T-helper 1 cell treated with Interleukin-12 subunit alpha and Interleukin-12 subunit beta and Interleukin-4 antibody, amounts not matched to agents 30 μg/mL and 1 μg/mL, for 36 hours (primary cell): ENCODE data around the gene FNDC3A.

ENCODE experiments used
- H3K27ac Mint-ChIP-seq: one replicate; pipeline ENCODE4 v1.8.0; 2021; ENCODE audit warnings: mild to moderate bottlenecking, mixed read lengths
- H3K27me3 Mint-ChIP-seq: one replicate; pipeline ENCODE4 v1.8.0; 2021; ENCODE audit warnings: low read depth, mixed read lengths
- H3K36me3 Mint-ChIP-seq: one replicate; pipeline ENCODE4 v1.8.0; 2021; ENCODE audit warnings: low read depth, mixed read lengths
- H3K4me1 Mint-ChIP-seq: one replicate; pipeline ENCODE4 v1.8.0; 2021; ENCODE audit warnings: low read depth, mixed read lengths
- H3K4me3 Mint-ChIP-seq: one replicate; pipeline ENCODE4 v1.8.0; 2021; ENCODE audit warnings: mild to moderate bottlenecking, moderate library complexity, mixed read lengths
- H3K9me3 Mint-ChIP-seq: one replicate; pipeline ENCODE4 v1.8.0; 2021; ENCODE audit warnings: mixed read lengths

Gene FNDC3A

DNA sequence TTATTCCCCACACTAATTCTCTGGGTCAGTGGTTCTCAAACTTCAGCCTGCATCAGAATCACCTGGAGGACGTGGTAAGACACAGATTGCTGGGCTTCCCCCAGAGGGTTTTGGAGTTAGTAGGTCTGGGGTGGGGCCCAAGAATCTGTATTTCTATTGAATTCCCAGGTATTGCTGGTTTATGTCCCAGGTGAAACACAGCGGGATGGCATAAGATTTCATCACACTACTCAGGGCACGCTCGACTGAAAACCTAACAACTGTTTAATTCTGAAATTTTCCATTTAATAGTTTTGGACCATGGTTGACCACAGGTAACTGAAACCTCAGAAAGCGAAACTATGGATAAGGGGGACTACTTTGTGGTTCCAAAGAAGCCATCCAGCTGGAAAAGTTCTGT lies 250.9 kb downstream of the FNDC3A start:
- Mint-ChIP-seq H3K27me3 (peaks cover 50% of the 10 kb centered on the region), H3K4me3 (no peak overlapping the region), H3K36me3 (no peaks in the 10 kb centered on the region), H3K9me3 (no peaks in the 10 kb centered on the region), H3K4me1 (no peaks in the 10 kb centered on the region), H3K27ac (no peak overlapping the region)

DNA sequence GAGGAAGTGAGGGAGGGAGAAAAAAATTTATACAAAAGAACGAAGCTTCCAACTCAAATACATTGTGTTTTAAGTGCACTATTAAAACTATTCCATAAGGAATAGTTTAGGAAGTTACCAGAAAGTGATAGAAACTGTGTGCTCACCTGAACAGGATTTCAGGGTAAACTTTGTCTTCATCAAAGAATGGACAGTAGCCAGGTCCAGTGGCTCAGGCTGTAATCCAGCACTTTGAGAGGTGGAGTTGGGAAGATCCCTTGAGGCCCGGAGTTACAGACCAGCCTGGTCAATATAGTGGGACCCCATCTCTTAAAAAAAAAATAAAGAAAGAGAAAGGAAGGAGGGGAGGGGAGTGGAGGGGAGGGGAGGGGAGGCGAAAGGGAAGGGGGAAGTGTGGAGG lies 259.0 kb downstream of the FNDC3A start:
- Mint-ChIP-seq H3K36me3 (no peaks in the 10 kb centered on the region), H3K27ac (no peak overlapping the region)

DNA sequence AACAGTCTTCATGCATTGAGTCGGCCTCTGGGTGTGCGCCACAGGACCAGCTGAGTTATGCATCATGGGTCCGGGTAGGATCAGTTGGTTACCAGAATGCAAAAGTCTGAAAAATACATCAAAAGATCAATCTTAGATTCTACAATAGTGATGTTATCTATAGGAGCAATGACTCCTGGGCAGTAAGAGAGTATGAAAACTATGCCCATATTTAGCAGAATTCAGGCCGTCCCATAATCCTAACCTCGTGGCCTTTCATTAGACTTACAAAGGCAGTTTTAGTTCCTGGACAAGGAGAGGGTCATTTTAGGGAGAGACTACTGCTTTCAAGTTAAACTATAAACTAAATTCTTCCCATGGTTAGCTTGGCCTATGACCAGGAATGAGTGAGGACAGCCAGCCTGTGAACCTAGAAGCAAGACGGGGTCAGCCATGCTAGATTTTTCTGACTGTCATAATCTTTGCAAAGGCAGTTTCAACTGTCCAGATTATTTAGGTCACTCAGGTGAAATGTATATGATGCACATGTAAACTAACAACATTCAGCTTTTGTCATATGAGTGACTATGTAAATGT lies 260.2 kb downstream of the FNDC3A start:
- Mint-ChIP-seq H3K4me1 (no peaks in the 10 kb centered on the region), H3K4me3 (no peak overlapping the region), H3K27ac (no peak overlapping the region), H3K27me3 (peaks cover 27% of the 10 kb centered on the region), H3K9me3 (no peaks in the 10 kb centered on the region), H3K36me3 (no peaks in the 10 kb centered on the region)

More for the DNA sequence above, 259.0 kb downstream of the FNDC3A start:
- H3K4me1 Mint-ChIP-seq, result no peaks in the 10 kb centered on the region
- peaks cover 27% of the 10 kb centered on the region for H3K27me3 Mint-ChIP-seq
- H3K9me3 Mint-ChIP-seq, result no peaks in the 10 kb centered on the region
- H3K4me3 Mint-ChIP-seq, result no peak overlapping the region

DNA sequence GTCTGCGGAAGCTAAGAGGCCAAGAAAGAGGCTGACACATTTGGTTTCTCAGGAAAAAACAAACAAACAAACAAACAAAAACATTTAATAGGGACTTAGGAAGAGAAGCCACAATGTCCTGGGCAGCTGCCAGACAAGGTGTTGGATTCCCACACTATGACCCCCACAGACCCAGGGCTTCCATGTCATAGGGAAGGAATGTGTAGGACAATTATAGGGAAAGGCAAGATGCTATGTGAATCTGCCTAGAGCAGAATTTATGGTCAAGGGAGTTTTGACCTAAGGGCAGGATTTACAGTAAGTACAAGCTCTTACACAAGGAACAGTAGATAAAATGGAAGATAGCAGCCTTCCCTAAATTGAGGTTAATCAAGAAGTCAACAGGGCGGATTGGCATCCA lies 262.9 kb downstream of the FNDC3A start:
- Mint-ChIP-seq H3K27ac (no peak overlapping the region), H3K4me3 (no peak overlapping the region), H3K36me3 (no peaks in the 10 kb centered on the region), H3K4me1 (no peaks in the 10 kb centered on the region), H3K27me3 (peaks cover 24% of the 10 kb centered on the region), H3K9me3 (no peaks in the 10 kb centered on the region)

DNA sequence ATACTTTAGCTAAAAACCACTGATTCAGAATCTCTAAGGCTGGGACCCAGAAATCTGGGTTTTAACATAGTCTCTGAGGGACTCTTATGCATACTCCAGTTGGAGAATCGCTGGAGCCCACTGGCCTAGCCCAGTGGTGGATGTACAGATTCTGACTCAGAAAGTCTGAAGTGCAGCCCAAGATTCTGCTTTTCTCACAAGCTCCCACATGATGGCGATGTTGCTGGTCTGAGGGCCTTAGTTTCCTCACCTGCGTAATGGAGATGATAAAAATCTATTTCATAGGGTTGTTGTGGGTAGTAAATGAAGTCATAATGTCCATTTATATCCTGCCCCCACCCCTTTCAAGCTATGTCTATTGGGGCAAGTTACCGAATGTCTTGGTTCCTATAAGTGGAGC lies 264.3 kb downstream of the FNDC3A start:
- H3K27ac Mint-ChIP-seq, result no peak overlapping the region
- peaks cover 29% of the 10 kb centered on the region for H3K27me3 Mint-ChIP-seq
- H3K9me3 Mint-ChIP-seq, result no peaks in the 10 kb centered on the region
- no peaks in the 10 kb centered on the region for H3K4me1 Mint-ChIP-seq
- no peaks in the 10 kb centered on the region for H3K36me3 Mint-ChIP-seq
- H3K4me3 Mint-ChIP-seq, result no peak overlapping the region

DNA sequence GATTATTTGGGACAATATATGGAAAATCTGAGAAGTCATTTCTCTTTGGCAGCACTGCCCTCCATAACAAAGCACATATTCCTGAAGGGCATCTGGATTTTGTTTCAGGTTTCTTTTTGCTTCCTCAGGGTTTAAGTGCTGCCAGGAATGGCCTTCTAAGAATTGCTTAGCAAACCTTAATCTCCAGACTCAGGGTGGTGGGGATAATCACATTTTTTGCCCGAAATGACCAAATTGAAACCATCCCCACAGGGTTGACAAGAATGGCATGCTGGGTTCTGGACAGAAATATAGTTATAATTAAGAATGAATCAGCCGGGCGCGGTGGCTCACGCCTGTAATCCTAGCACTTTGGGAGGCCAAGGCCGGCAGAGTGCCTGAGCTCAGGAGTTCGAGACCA lies 265.6 kb downstream of the FNDC3A start:
- Mint-ChIP-seq H3K4me1 (no peaks in the 10 kb centered on the region), H3K27ac (no peak overlapping the region), H3K4me3 (no peak overlapping the region), H3K9me3 (no peaks in the 10 kb centered on the region), H3K27me3 (peaks cover 26% of the 10 kb centered on the region), H3K36me3 (no peaks in the 10 kb centered on the region)

DNA sequence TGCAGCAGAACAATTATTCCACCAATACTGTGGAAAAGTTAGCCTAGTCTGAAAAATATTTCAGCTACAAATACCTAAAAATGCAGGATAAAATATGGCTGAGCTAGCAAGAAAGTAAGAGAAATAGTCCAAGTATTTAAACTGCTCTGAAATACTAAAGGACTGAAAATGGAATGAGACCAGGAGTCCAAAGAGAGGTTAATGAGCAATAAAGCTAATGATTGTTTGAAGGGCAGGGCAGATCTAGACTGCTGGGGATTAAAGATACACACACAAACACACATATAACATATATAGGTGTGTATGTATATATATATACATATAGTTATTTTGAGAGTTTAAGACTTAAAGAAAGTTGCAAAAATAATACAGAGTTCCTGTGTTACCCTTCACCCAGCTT lies 269.4 kb downstream of the FNDC3A start:
- Mint-ChIP-seq H3K9me3 (no peaks in the 10 kb centered on the region), H3K27ac (no peak overlapping the region), H3K4me3 (no peak overlapping the region), H3K4me1 (peaks cover 22% of the 10 kb centered on the region), H3K27me3 (peaks cover 21% of the 10 kb centered on the region), H3K36me3 (peaks cover 5% of the 10 kb centered on the region)

DNA sequence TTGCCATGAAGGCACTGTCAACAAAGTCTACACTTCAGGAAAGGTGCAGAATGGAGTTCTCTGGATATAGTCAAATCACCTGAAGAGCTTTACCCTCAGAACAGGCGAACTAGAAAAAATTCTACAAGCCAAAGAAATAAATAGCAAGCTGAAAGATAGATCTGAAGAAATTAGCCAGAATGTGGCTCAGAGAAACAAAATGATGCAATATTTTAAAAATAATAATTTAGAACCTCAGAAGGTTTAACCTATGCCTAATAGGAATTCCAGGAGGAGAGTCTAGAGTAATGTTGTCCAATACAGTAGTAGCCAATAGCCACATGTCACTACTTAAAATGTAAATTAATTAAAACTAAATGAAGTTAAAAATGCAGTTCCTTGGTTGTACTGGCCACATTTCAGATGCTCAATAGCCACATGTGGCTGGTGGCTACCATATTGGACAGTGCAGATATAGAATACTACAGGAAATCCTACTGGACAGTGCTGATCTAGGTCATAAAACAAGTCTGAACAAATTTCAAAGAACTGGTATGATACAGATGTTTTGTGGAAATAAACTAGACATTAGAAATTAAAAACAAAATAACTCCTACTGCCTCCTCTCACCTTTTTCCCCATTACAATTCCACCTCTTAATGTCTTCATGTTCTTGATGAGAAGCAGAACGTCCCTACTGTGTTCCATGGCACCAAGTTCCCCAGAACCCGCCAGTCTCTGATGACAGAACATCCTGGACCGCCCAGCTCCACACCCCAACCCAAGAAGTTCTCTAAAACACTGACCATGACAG lies 271.3 kb downstream of the FNDC3A start:
- Mint-ChIP-seq H3K4me1 (peaks cover 28% of the 10 kb centered on the region), H3K9me3 (no peaks in the 10 kb centered on the region), H3K36me3 (peaks cover 8% of the 10 kb centered on the region), H3K27me3 (peaks cover 21% of the 10 kb centered on the region), H3K27ac (peak overlapping the region; percentile 98), H3K4me3 (peak overlapping the region; percentile 99)

DNA sequence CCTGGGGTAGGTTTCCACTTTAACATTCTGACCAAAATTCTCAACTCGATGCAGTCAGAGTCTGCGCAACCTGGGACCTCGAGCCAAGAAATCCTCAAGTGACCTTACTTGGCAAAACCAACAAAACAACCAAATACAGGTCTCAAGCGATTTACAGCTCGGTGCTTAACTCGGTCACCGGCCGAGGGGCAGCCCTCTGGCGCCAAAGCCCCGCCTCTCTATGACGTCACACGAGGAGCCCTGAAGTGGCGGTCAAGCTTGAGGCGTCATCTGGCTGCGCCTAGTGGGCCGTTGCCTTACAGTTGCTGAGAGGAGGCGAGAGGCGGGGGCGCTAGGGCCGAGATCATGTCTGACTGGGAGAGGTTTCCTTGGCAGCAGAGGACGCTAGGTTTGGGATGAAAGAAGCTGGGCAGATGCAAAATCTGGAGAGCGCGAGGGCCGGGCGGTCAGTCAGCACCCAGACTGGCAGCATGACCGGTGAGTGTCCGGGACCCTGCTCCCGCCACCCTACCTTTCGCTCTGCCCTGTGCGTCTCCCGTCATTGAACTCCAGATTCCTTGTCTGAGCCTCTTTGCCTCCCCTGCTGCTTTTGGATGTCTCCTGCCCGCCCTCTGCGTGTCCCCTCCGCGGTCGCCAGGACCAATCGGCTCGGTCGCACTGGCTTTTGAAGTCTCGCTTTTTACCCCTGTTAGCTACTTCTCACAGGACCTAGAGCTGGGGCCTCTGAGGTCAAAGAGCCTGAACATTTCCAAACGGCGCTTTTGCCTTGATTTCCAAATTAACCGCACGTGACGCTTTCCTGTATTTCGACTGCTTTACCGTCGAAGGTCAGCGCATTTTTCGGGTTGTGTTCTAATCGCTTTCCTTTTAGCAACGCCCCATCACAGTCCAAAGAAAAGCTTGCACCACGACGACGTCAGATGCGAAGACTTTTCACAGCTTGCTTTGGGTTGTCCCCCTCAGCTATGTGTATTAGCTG lies 272.2 kb downstream of the FNDC3A start, which contains the start of gene CDADC1:
CDADC1 (plus strand) TSS at position 283 of the 979 bp plus-strand sequence; CDS start at position 396, 113 bp downstream.
- H3K36me3 Mint-ChIP-seq, result peaks cover 11% of the 10 kb centered on the region
- peak within 1 kb of the TSS; percentile 98 for H3K27ac Mint-ChIP-seq
- peak within 1 kb of the TSS; percentile 99 for H3K4me3 Mint-ChIP-seq
- peaks cover 21% of the 10 kb centered on the region for H3K27me3 Mint-ChIP-seq
- H3K4me1 Mint-ChIP-seq, result peaks cover 31% of the 10 kb centered on the region
- H3K9me3 Mint-ChIP-seq, result no peaks in the 10 kb centered on the region

DNA sequence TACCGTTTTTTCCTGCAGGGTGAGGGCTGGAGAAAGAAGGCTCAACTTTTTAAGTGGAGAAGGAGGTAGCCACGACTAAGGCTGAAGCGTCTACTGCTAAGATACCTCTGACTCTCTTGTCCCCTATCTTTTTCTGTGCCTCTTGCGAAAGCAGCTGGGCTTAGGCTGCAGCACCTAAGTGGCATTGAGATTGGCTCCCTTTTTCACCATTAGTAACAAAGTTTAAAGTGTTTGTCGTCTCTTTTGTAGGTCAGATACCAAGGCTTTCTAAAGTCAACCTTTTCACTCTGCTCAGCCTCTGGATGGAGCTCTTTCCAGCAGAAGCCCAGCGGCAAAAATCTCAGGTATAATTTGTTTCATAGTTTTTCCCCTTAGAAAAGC lies 272.9 kb downstream of the FNDC3A start:
- Mint-ChIP-seq H3K27me3 (peaks cover 15% of the 10 kb centered on the region), H3K4me1 (peaks cover 35% of the 10 kb centered on the region), H3K9me3 (no peaks in the 10 kb centered on the region), H3K27ac (peak overlapping the region; percentile 98), H3K36me3 (peaks cover 13% of the 10 kb centered on the region), H3K4me3 (peak overlapping the region; percentile 99)

DNA sequence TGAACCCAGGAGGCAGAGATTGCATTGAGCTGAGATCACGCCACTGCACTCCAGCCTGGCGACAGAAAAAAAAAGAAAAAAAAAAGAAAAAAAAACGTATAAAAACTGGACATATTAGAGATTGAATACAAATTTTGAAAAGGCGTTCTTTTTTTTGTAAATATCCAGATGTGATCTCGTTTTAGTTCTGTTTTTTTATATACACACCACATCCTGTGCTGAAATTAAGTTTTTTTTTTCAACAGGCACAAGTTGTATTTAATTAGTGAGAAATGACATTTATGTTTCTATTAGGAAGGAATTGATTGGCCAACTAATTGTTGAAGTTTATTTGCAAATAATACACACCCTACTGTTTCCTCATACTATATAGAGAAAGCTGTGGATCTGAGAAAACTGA lies 275.6 kb downstream of the FNDC3A start:
- Mint-ChIP-seq H3K27ac (no peak overlapping the region), H3K36me3 (peaks cover 29% of the 10 kb centered on the region), H3K4me1 (peaks cover 53% of the 10 kb centered on the region), H3K9me3 (no peaks in the 10 kb centered on the region), H3K27me3 (no peaks in the 10 kb centered on the region), H3K4me3 (no peak overlapping the region)

DNA sequence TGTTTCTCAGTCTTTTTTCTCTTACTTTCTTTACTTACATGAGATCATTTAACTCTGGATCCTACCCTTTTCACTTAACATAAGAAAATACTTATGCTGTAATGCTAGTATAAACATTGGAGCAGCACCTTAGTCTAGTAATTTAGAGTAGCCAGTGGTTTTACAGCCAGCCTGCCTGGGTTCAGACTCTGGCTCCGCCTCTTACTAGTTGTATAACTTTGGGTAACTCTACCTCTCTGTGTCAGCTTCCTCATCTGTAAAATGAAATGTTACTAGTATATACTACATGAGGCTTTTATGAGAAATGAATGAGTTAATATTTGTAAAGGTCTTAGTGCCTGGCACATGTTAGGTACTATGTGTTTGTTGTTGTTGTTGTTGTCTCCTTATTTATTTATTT lies 277.6 kb downstream of the FNDC3A start:
- no peaks in the 10 kb centered on the region for H3K9me3 Mint-ChIP-seq
- H3K36me3 Mint-ChIP-seq, result peaks cover 34% of the 10 kb centered on the region
- no peak overlapping the region for H3K4me3 Mint-ChIP-seq
- peak overlapping the region; percentile 6 for H3K27ac Mint-ChIP-seq
- no peaks in the 10 kb centered on the region for H3K27me3 Mint-ChIP-seq
- H3K4me1 Mint-ChIP-seq, result peaks cover 47% of the 10 kb centered on the region

DNA sequence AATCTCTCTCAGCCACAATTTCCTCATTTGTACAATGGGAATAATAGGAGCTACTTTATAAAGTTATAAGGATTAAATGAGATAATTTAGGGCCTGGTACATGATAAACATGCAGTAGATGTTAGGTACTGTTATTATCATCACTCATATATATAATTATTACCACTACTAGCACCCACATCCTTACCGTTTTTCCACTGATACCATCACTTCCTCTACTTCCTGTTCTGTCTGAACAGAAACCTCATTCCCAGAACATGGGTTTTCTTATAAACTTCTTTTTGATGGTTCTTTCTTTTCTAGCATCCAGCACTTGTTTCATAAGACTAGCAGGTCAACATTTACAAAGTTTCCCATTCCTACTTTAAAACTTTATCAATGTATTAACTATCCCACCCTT lies 278.3 kb downstream of the FNDC3A start:
- H3K27ac Mint-ChIP-seq, result no peak overlapping the region
- H3K4me1 Mint-ChIP-seq, result peaks cover 45% of the 10 kb centered on the region

DNA sequence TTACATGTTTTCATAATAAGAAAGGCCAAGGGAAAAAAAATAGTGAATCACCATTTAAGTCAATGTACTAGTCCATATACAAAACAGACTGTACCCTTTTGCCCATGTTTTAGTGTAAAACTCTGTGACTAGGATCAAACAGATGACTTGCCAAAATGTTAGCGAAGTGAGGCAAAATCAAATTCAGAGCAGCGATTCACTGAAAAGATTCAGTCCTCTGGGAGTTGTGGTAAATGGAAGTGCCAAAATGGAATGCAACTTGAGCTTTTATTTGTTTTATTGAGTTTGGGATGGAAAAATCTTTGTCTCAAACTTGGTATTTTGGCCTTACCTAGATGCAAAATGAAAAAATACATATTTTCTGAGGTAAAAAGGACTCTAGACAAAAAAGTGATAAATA lies 281.1 kb downstream of the FNDC3A start:
- Mint-ChIP-seq H3K9me3 (no peaks in the 10 kb centered on the region), H3K4me1 (peaks cover 36% of the 10 kb centered on the region), H3K4me3 (no peak overlapping the region), H3K27me3 (no peaks in the 10 kb centered on the region), H3K27ac (no peak overlapping the region), H3K36me3 (peaks cover 46% of the 10 kb centered on the region)

More for the DNA sequence above, 278.3 kb downstream of the FNDC3A start:
- no peaks in the 10 kb centered on the region for H3K27me3 Mint-ChIP-seq
- no peaks in the 10 kb centered on the region for H3K9me3 Mint-ChIP-seq
- peaks cover 34% of the 10 kb centered on the region for H3K36me3 Mint-ChIP-seq
- no peak overlapping the region for H3K4me3 Mint-ChIP-seq
